ENCODE measurements around the gene MEGF8.

MEGF8 gene

GRCh38 chr19:42409477-42409876, 84.0 kb downstream of the MEGF8 start:
- no peak for DNase-seq (ENCODE audit: extremely low read depth in 1 of 2, low read depth in 1 of 2)

GRCh38 chr19:42410371-42410770, 84.9 kb downstream of the MEGF8 start:
- no peak for DNase-seq (ENCODE audit: extremely low read depth in 1 of 2, low read depth in 1 of 2)

GRCh38 chr19:42411581-42412178, 86.2 kb downstream of the MEGF8 start:
- no peak for DNase-seq (ENCODE audit: extremely low read depth in 1 of 2, low read depth in 1 of 2)

GRCh38 chr19:42412227-42412626, 86.8 kb downstream of the MEGF8 start:
- no peak for DNase-seq (ENCODE audit: extremely low read depth in 1 of 2, low read depth in 1 of 2)

- DNase-seq (ENCODE audit: extremely low read depth in 1 of 2, low read depth in 1 of 2), result no peak
Measured at GRCh38 chr19:42412661-42413076, 87.2 kb downstream of the MEGF8 start.

- DNase-seq (ENCODE audit: extremely low read depth in 1 of 2, low read depth in 1 of 2), result no peak
Measured at GRCh38 chr19:42419309-42419708, 93.9 kb downstream of the MEGF8 start.

GRCh38 chr19:42420055-42420544, 94.7 kb downstream of the MEGF8 start:
- DNase-seq (ENCODE audit: extremely low read depth in 1 of 2, low read depth in 1 of 2), result peak; percentile 38 to 66

GRCh38 chr19:42421101-42421500, 95.7 kb downstream of the MEGF8 start:
- DNase-seq (ENCODE audit: extremely low read depth in 1 of 2, low read depth in 1 of 2), result no peak

GRCh38 chr19:42421591-42422031, 96.2 kb downstream of the MEGF8 start:
- no peak for DNase-seq (ENCODE audit: extremely low read depth in 1 of 2, low read depth in 1 of 2)

GRCh38 chr19:42422092-42422900, 96.9 kb downstream of the MEGF8 start:
- no peak for DNase-seq (ENCODE audit: extremely low read depth in 1 of 2, low read depth in 1 of 2)

GRCh38 chr19:42422901-42423461, 97.5 kb downstream of the MEGF8 start:
- peak in 1 of 2 donors; percentile 22 for DNase-seq (ENCODE audit: extremely low read depth in 1 of 2, low read depth in 1 of 2)

- DNase-seq (ENCODE audit: extremely low read depth in 1 of 2, low read depth in 1 of 2), result peak; percentile 82
Measured at GRCh38 chr19:42423462-42424344, 98.3 kb downstream of the MEGF8 start.

GRCh38 chr19:42424345-42424707, 98.9 kb downstream of the MEGF8 start:
- DNase-seq (ENCODE audit: extremely low read depth in 1 of 2, low read depth in 1 of 2), result no peak

GRCh38 chr19:42424712-42425131, 99.3 kb downstream of the MEGF8 start:
- no peak for DNase-seq (ENCODE audit: extremely low read depth in 1 of 2, low read depth in 1 of 2)

- no peak for DNase-seq (ENCODE audit: extremely low read depth in 1 of 2, low read depth in 1 of 2)
Measured at GRCh38 chr19:42426643-42427042, 101.2 kb downstream of the MEGF8 start.

GRCh38 chr19:42427313-42427712, 101.9 kb downstream of the MEGF8 start, which contains the start of gene LIPE:
Gene LIPE (minus strand): TSS chr19:42427388. CDS start chr19:42427149, 239 bp downstream.
- no peak for DNase-seq (ENCODE audit: extremely low read depth in 1 of 2, low read depth in 1 of 2)

All from activated CD8-positive, alpha-beta memory T cell treated with anti-CD3 and anti-CD28 coated beads for 1 hour (primary cell).